ENCODE data around the gene ZEB2. TPM values are rescaled to one million over a fixed set of nuclear protein-coding genes. Genes with fewer than 3 reads are reported as not detected.

The ZEB2 gene
- total RNA-seq, 1 experiment from 2014 or later = 1.2 TPM

DNA sequence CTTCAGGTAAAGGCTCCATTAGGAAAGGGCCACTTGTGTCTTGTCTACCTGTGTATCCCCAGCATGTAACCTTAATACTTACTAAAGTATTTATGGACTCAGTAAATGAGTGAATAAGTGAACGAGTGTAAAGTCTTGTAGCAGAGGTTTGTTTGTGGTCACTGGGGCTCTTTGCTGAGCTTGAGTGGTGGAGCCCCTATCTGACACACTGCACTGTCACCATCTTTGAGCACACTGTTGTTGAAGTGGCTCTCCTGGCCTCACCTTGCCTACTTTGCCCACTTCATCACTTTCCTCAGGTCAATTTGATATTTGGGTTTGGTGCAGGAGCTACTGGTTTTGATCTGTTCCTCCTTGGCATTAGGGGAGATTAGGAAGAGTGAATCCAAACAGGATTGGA is 39.3 kb upstream of the ZEB2 start:
- no peaks in the 10 kb centered on the region; the same call in 1 of the 2 replicates for H3K27me3 Mint-ChIP-seq (ENCODE audit: low read depth)

More for the DNA sequence above, 39.3 kb upstream of the ZEB2 start:
- no peak overlapping the region for H2BK120ac ChIP-seq (ENCODE audit: low read depth, low read length, poor library complexity, severe bottlenecking)
- Mint-ChIP-seq H3K9me3 (no peaks in the 10 kb centered on the region), H3K36me3 (ENCODE audit: insufficient read depth in 1 of 3, low read depth in 3 of 3) (no peaks in the 10 kb centered on the region; a peak in 1 of 7 replicates), H3K4me3 (no peak overlapping the region), H3K27ac (no peak overlapping the region), H3K4me1 (peaks cover 2 to 3% of the 10 kb centered on the region in 2 experiments; a peak in 3 of 4 replicates)
- H3K4me1 ChIP-seq (ENCODE audit: insufficient read depth, low read length) = no peaks in the 10 kb centered on the region
- H2BK15ac ChIP-seq (ENCODE audit: low read depth, low read length) = no peak overlapping the region
- WGBS (ENCODE audit: extremely low coverage, insufficient read length, low lambda C conversion rate) = no CpG with 5 or more reads among the region's 1 CpG
- no peaks in the 10 kb centered on the region for H3K23me2 ChIP-seq (ENCODE audit: insufficient read length, low read depth, low read length, poor library complexity, severe bottlenecking)
- H3K79me1 ChIP-seq (ENCODE audit: insufficient read depth, low read depth, low read length, poor library complexity, severe bottlenecking) = no peaks in the 10 kb centered on the region
- no peak overlapping the region for H3K4me2 ChIP-seq (ENCODE audit: insufficient read depth, insufficient read length, low read length)
- no peak overlapping the region for H3K18ac ChIP-seq (ENCODE audit: insufficient read length, low read depth, low read length)
- H3K27me3 ChIP-seq (ENCODE audit: insufficient read depth, low read length) = no peaks in the 10 kb centered on the region
- H2AFZ ChIP-seq (ENCODE audit: low read length) = no peak overlapping the region
- H3K9me3 ChIP-seq (ENCODE audit: control insufficient read depth, low read depth, low read length) = no peaks in the 10 kb centered on the region
- no peak for DNase-seq
- H2AK5ac ChIP-seq (ENCODE audit: insufficient read length, low read length) = no peak overlapping the region
- H4K5ac ChIP-seq (ENCODE audit: insufficient read length, low read depth, low read length) = no peak overlapping the region
- no peak overlapping the region for H2BK20ac ChIP-seq (ENCODE audit: low read depth, low read length, poor library complexity, severe bottlenecking)
- no peak overlapping the region for H3T11ph ChIP-seq (ENCODE audit: low read length)
- no peak overlapping the region for H2BK12ac ChIP-seq (ENCODE audit: insufficient read length, low read depth, low read length)
- no peaks in the 10 kb centered on the region for H4K20me1 ChIP-seq (ENCODE audit: control insufficient read depth, insufficient read depth, insufficient read length)
- no peak overlapping the region for H3K9ac ChIP-seq (ENCODE audit: extremely low read depth, insufficient read length, low read length)
- no peak overlapping the region for H3K27ac ChIP-seq (ENCODE audit: insufficient read length, low read depth, low read length)
- H3K4ac ChIP-seq (ENCODE audit: low read depth, low read length) = no peak overlapping the region
- H4K8ac ChIP-seq (replicated peaks; ENCODE audit: insufficient read length, low read depth, low read length) = no peak overlapping the region
- H3K79me2 ChIP-seq (ENCODE audit: insufficient read depth, low read length) = no peaks in the 10 kb centered on the region
- H4K91ac ChIP-seq (ENCODE audit: insufficient read length, low read depth, low read length) = no peak overlapping the region
- H2BK5ac ChIP-seq (ENCODE audit: insufficient read length, low read length) = no peak overlapping the region
- H3K23ac ChIP-seq (ENCODE audit: insufficient read length, low read depth, low read length) = no peak overlapping the region
- no peak overlapping the region for H3K14ac ChIP-seq (ENCODE audit: insufficient read depth, low read length)
- TF ChIP-seq, protein P1, sequence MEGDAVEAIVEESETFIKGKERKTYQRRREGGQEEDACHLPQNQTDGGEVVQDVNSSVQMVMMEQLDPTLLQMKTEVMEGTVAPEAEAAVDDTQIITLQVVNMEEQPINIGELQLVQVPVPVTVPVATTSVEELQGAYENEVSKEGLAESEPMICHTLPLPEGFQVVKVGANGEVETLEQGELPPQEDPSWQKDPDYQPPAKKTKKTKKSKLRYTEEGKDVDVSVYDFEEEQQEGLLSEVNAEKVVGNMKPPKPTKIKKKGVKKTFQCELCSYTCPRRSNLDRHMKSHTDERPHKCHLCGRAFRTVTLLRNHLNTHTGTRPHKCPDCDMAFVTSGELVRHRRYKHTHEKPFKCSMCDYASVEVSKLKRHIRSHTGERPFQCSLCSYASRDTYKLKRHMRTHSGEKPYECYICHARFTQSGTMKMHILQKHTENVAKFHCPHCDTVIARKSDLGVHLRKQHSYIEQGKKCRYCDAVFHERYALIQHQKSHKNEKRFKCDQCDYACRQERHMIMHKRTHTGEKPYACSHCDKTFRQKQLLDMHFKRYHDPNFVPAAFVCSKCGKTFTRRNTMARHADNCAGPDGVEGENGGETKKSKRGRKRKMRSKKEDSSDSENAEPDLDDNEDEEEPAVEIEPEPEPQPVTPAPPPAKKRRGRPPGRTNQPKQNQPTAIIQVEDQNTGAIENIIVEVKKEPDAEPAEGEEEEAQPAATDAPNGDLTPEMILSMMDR (conservative IDR thresholded peaks at IDR 0.05) = no peak
- no peak overlapping the region for H3K56ac ChIP-seq (ENCODE audit: insufficient read length, low read depth, low read length)

Measured in H9 (cell line).